Endodermal cell (in vitro differentiated cells): ENCODE results near the gene OR10H4. TPM values are rescaled to one million over a fixed set of nuclear protein-coding genes. Genes with fewer than 3 reads are reported as not detected.

Experiments
- DNase-seq: peaks from one replicate; pipeline ENCODE4 v3.0.0-alpha.2; 2017
- H3K27ac ChIP-seq: 2 replicates; pipeline ENCODE4 v1.5.1; 2013; ENCODE audit warnings: mild to moderate bottlenecking, low read depth, low read length, moderate library complexity
- H3K27me3 ChIP-seq: 2 replicates; pipeline ENCODE4 v1.6.1; 2013; ENCODE audit warnings: mild to moderate bottlenecking, low read length, moderate library complexity; ENCODE audit not compliant: insufficient read depth, control insufficient read depth, poor library complexity, severe bottlenecking
- H3K36me3 ChIP-seq: 2 replicates; pipeline ENCODE4 v1.7.0; 2013; ENCODE audit warnings: mild to moderate bottlenecking, low read length, moderate library complexity; ENCODE audit not compliant: control insufficient read depth, insufficient read depth
- H3K4me1 ChIP-seq: one replicate; pipeline ENCODE4 v1.7.0; 2013; ENCODE audit warnings: low read length; ENCODE audit not compliant: control insufficient read depth, insufficient read depth
- H3K4me3 ChIP-seq: 2 replicates; pipeline ENCODE4 v1.5.1; 2013; ENCODE audit warnings: mild to moderate bottlenecking, low read length, moderate library complexity
- H3K9ac ChIP-seq: 2 replicates; pipeline ENCODE4 v1.6.1; 2013; ENCODE audit warnings: mild to moderate bottlenecking, low read length, moderate library complexity; ENCODE audit not compliant: poor library complexity, severe bottlenecking; ENCODE audit errors: extremely low read depth
- H3K9me3 ChIP-seq: 2 replicates; pipeline ENCODE4 v1.6.1; 2013; ENCODE audit warnings: mild to moderate bottlenecking, low read length, moderate library complexity; ENCODE audit not compliant: control insufficient read depth
- H3K27ac Mint-ChIP-seq: 2 replicates; pipeline ENCODE4 v1.8.0; 2020; ENCODE audit warnings: mixed read lengths
- H3K27me3 Mint-ChIP-seq: 2 replicates; pipeline ENCODE4 v1.8.0; 2021; ENCODE audit warnings: mild to moderate bottlenecking, mixed read lengths; ENCODE audit not compliant: insufficient read depth
- H3K36me3 Mint-ChIP-seq: 2 replicates; pipeline ENCODE4 v1.8.0; 2020; ENCODE audit warnings: low read depth, mixed read lengths
- H3K4me1 Mint-ChIP-seq: 2 replicates; pipeline ENCODE4 v1.8.0; 2020; ENCODE audit warnings: mixed read lengths
- H3K4me3 Mint-ChIP-seq: 2 replicates; pipeline ENCODE4 v1.8.0; 2020; ENCODE audit warnings: mild to moderate bottlenecking, moderate library complexity, mixed read lengths
- H3K9me3 Mint-ChIP-seq: 2 replicates; pipeline ENCODE4 v1.8.0; 2020; ENCODE audit warnings: mild to moderate bottlenecking, mixed read lengths
- CTCF ChIP-seq: fragments of 200-600 bp; sonication (generic); conservative IDR thresholded peaks from 2 replicates; pipeline ENCODE4 v1.5.0; 2021; ENCODE audit warnings: antibody characterized with exemption, mild to moderate bottlenecking
- WGBS, 2 experiments: methylation state at CpG; one replicate each; pipeline versions ENCODE4 v1.1.5 to v1.1.7; 2013; ENCODE audit warnings: missing lambda C conversion rate in 2 of 2, mixed read lengths in 1 of 2; ENCODE audit not compliant: insufficient coverage in 1 of 2, insufficient read length in 1 of 2; 5-methylcytosine and 5-hydroxymethylcytosine counted together
- total RNA-seq, 2 donors: library from RNA; stranded (reverse); fragmentation: NEBNext Ultra II Directional in 1 of 2; extraction: Animal tissue kit (Norgen Biotek cat#: 25700) in 1 of 2; gene quantifications; 2 replicates in 1 of 2; 3 replicates in 1 of 2; pipeline ENCODE4 v1.2.1, GENCODE V29; 2021

OR10H4 gene
- total RNA-seq, 2 donors from 2014 or later: not detected

DNA sequence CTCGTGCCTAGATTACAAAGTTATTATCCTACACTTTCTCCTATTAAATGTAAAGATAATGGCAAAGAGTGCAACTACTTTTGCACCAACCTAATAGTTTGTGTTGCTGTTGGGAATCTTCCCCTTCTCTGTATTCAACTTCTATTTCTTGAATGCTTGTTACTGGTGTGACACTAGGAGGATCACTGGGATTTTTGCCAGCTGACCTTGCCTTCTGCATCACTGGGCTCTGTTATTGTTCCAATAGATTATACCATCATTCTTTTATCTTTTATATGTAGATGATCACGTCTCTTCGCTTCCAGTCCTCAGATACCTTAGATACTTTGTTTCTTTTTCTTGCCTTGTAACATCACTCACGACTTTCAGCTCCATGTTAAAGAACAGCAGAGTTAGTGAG lies 3.5 kb upstream of the OR10H4 start:
- Histone ChIP-seq H3K4me3 (no peak overlapping the region), H3K36me3 (no peaks in the 10 kb centered on the region), H3K4me1 (no peaks in the 10 kb centered on the region), H3K9ac (no peak overlapping the region), H3K9me3 (peaks cover 69% of the 10 kb centered on the region), H3K27ac (no peak overlapping the region), H3K27me3 (no peaks in the 10 kb centered on the region)
- WGBS, 2 experiments: 28% methylated on average over 3 of the region's 4 CpGs; no CpG with 5 or more reads in 1 of the 2 experiments
- H3K27me3 Mint-ChIP-seq: no peaks in the 10 kb centered on the region
- no peak overlapping the region for H3K4me3 Mint-ChIP-seq
- no peak for TF ChIP-seq CTCF
- no peaks in the 10 kb centered on the region for H3K4me1 Mint-ChIP-seq
- H3K36me3 Mint-ChIP-seq: no peaks in the 10 kb centered on the region
- peaks cover 85% of the 10 kb centered on the region for H3K9me3 Mint-ChIP-seq
- no peak overlapping the region for H3K27ac Mint-ChIP-seq
- no peak for DNase-seq

- Histone ChIP-seq H3K27me3 (no peaks in the 10 kb centered on the region), H3K36me3 (no peaks in the 10 kb centered on the region), H3K9ac (no peak overlapping the region), H3K9me3 (peaks cover 83% of the 10 kb centered on the region), H3K27ac (no peak overlapping the region), H3K4me3 (no peak overlapping the region), H3K4me1 (no peaks in the 10 kb centered on the region)
- Mint-ChIP-seq H3K9me3 (peaks cover 92% of the 10 kb centered on the region), H3K27ac (no peak overlapping the region), H3K4me3 (no peak overlapping the region), H3K36me3 (no peaks in the 10 kb centered on the region), H3K4me1 (no peaks in the 10 kb centered on the region), H3K27me3 (no peaks in the 10 kb centered on the region)
- TF ChIP-seq CTCF: no peak
- DNase-seq: no peak
- WGBS, 2 experiments: 72 to 79% methylated on average over 6 of the region's 6 CpGs
Observed at GRCh38 chr19:15954820-15955219, 6.0 kb downstream of the OR10H4 start.

DNA sequence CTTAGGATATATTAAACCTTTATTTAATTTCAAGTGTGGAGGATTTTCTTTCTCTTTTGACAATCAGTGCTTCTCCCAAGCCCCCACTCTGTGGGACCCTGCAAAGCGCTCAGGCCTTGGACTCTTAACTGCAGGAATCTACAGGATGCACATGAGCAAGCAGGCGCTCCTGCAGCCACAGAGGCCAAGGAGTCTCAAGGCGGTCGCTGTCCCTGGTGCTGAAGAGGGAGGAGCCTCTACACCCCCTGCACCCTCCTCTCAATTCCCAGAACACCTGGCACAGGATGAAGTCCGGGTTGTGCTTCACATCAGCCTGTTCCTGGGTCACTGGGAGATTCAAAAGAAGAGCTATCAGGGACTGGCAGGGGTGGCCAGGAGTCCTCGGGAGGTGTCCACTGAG lies 13.5 kb downstream of the OR10H4 start:
- Histone ChIP-seq H3K9me3 (peaks cover 68% of the 10 kb centered on the region), H3K9ac (no peak overlapping the region), H3K36me3 (no peaks in the 10 kb centered on the region), H3K27me3 (no peaks in the 10 kb centered on the region), H3K4me1 (no peaks in the 10 kb centered on the region), H3K27ac (no peak overlapping the region), H3K4me3 (no peak overlapping the region)
- Mint-ChIP-seq H3K36me3 (no peaks in the 10 kb centered on the region), H3K4me1 (no peaks in the 10 kb centered on the region), H3K9me3 (peaks cover 99% of the 10 kb centered on the region), H3K4me3 (no peak overlapping the region), H3K27ac (no peak overlapping the region), H3K27me3 (no peaks in the 10 kb centered on the region)
- 68 to 90% methylated on average over 2 to 6 of the region's 6 CpGs for WGBS, 2 experiments
- DNase-seq: no peak
- no peak for TF ChIP-seq CTCF
